WI38 (cell line): ENCODE data around the gene WASL.

ENCODE experiments used
- H3K4me3 ChIP-seq: 2 replicates; pipeline ENCODE4 v1.5.1; 2011; ENCODE audit warnings: low read depth, mild to moderate bottlenecking, control low read depth, low read length
- CTCF ChIP-seq: IDR thresholded peaks from 2 replicates; pipeline ENCODE4 v1.5.1; 2012; ENCODE audit warnings: low read depth, mild to moderate bottlenecking, control low read depth, low read length

Gene WASL

GRCh38 chr7:123669485-123669884 is 79.3 kb downstream of the WASL start:
- no peak overlapping the region for H3K4me3 ChIP-seq
- no peak for TF ChIP-seq CTCF

- H3K4me3 ChIP-seq = no peak overlapping the region
- TF ChIP-seq CTCF = no peak
These were observed 82.3 kb downstream of the WASL start for GRCh38 chr7:123666492-123666891.

- TF ChIP-seq CTCF = no peak
- H3K4me3 ChIP-seq = no peak overlapping the region
These were observed 82.9 kb downstream of the WASL start for GRCh38 chr7:123665896-123666295.

- TF ChIP-seq CTCF = no peak
- H3K4me3 ChIP-seq = no peak overlapping the region
These were observed 83.6 kb downstream of the WASL start for GRCh38 chr7:123665157-123665556.

GRCh38 chr7:123663200-123663599 is 85.6 kb downstream of the WASL start:
- no peak overlapping the region for H3K4me3 ChIP-seq
- TF ChIP-seq CTCF = no peak

- H3K4me3 ChIP-seq = no peak overlapping the region
- no peak for TF ChIP-seq CTCF
These were observed 86.0 kb downstream of the WASL start for GRCh38 chr7:123662755-123663154.

GRCh38 chr7:123662293-123662692 is 86.5 kb downstream of the WASL start:
- no peak for TF ChIP-seq CTCF

GRCh38 chr7:123661765-123662164 is 87.0 kb downstream of the WASL start:
- H3K4me3 ChIP-seq = no peak overlapping the region
- no peak for TF ChIP-seq CTCF

More at GRCh38 chr7:123662293-123662692, 86.5 kb downstream of the WASL start:
- no peak overlapping the region for H3K4me3 ChIP-seq
